Mesendoderm (in vitro differentiated cells): ENCODE results near the gene MAD1L1.

ENCODE experiments used
- DNase-seq: peaks from one replicate; pipeline ENCODE4 v3.0.0; 2013
- H2AK5ac ChIP-seq: 2 replicates; pipeline ENCODE4 v1.6.1; 2013; ENCODE audit warnings: low read length, inconsistent platforms
- H2BK120ac ChIP-seq: 2 replicates; pipeline ENCODE4 v1.6.1; 2013; ENCODE audit warnings: low read depth, mild to moderate bottlenecking, low read length, moderate library complexity, mixed read lengths
- H2BK15ac ChIP-seq: replicated peaks from 2 replicates; pipeline ENCODE4 v1.6.1; 2013; ENCODE audit warnings: low read depth, mild to moderate bottlenecking, moderate library complexity
- H2BK5ac ChIP-seq: 2 replicates; pipeline ENCODE4 v1.6.1; 2013; ENCODE audit warnings: low read length, inconsistent platforms
- H3K18ac ChIP-seq: 2 replicates; pipeline ENCODE4 v1.6.1; 2013; ENCODE audit warnings: mild to moderate bottlenecking, low read length, mixed read lengths
- H3K23ac ChIP-seq: one replicate; pipeline ENCODE4 v1.6.1; 2013; ENCODE audit warnings: low read length
- H3K27ac ChIP-seq: 2 replicates; pipeline ENCODE4 v1.5.1; 2013; ENCODE audit warnings: low read depth, mild to moderate bottlenecking, inconsistent platforms, low read length, moderate library complexity
- H3K27me3 ChIP-seq: 2 replicates; pipeline ENCODE4 v1.6.1; 2013; ENCODE audit warnings: low read length, control low read depth, mild to moderate bottlenecking, inconsistent platforms; ENCODE audit not compliant: insufficient read depth, poor library complexity
- H3K36me3 ChIP-seq: 2 replicates; pipeline ENCODE4 v1.6.1; 2013; ENCODE audit warnings: low read length, inconsistent platforms; ENCODE audit not compliant: control insufficient read depth, insufficient read depth
- H3K4ac ChIP-seq: one replicate; pipeline ENCODE4 v1.6.1; 2013; ENCODE audit warnings: low read depth, mild to moderate bottlenecking, low read length, moderate library complexity
- H3K4me1 ChIP-seq: 2 replicates; pipeline ENCODE4 v1.6.1; 2013; ENCODE audit warnings: low read depth, low read length, inconsistent platforms; ENCODE audit not compliant: control insufficient read depth
- H3K4me2 ChIP-seq: 2 replicates; pipeline ENCODE4 v1.6.1; 2013; ENCODE audit warnings: low read length
- H3K4me3 ChIP-seq: 2 replicates; pipeline ENCODE4 v1.5.1; 2013; ENCODE audit warnings: mild to moderate bottlenecking, low read length
- H3K56ac ChIP-seq: one replicate; pipeline ENCODE4 v1.6.1; 2013; ENCODE audit warnings: low read length
- H3K79me1 ChIP-seq: 2 replicates; pipeline ENCODE4 v1.6.1; 2013; ENCODE audit warnings: low read length, inconsistent platforms
- H3K79me2 ChIP-seq: 2 replicates; pipeline ENCODE4 v1.6.1; 2013; ENCODE audit warnings: mild to moderate bottlenecking, low read length; ENCODE audit not compliant: control insufficient read depth, insufficient read depth
- H3K9ac ChIP-seq: 2 replicates; pipeline ENCODE4 v1.6.1; 2013; ENCODE audit warnings: low read length, inconsistent platforms
- H4K5ac ChIP-seq: one replicate; pipeline ENCODE4 v1.6.1; 2013; ENCODE audit warnings: low read length
- H4K8ac ChIP-seq: one replicate; pipeline ENCODE4 v1.6.1; 2013; ENCODE audit warnings: low read depth, mild to moderate bottlenecking, control low read depth, low read length, moderate library complexity
- WGBS: extraction: QIAGEN DNeasy Blood & Tissue Kit; methylation state at CpG from one replicate; pipeline ENCODE4 v1.1.7; 2013; ENCODE audit warnings: low lambda C conversion rate, missing lambda C conversion rate; ENCODE audit not compliant: insufficient coverage; ENCODE audit errors: extremely low coverage; 5-methylcytosine and 5-hydroxymethylcytosine counted together

MAD1L1 gene

DNA sequence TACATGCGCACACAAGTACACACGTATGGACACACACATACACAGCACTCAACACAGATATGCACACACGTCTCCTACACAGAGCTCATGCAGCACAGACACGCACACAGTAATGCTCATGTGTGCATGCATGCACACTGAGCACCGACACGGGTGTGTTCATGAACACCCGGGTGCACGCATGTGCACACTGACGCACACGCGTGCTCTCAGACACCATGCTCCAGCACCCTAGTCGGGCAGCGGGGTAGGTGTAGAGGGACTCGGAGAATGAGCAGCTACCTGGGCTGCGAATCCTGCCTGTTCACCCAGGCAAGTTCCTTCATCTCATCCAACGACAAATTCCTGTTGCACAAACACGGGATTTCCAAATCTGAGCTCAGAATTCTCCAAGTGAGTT, 184.7 kb downstream of the MAD1L1 start:
- Histone ChIP-seq H3K27ac (no peak overlapping the region), H2BK5ac (no peak overlapping the region), H3K79me2 (no peaks in the 10 kb centered on the region), H3K9ac (no peak overlapping the region), H3K4me1 (no peaks in the 10 kb centered on the region), H2AK5ac (no peak overlapping the region), H3K27me3 (no peaks in the 10 kb centered on the region), H4K8ac (no peak overlapping the region), H3K4ac (no peak overlapping the region), H3K4me3 (no peak overlapping the region), H3K4me2 (no peak overlapping the region), H4K5ac (no peak overlapping the region), H3K36me3 (no peaks in the 10 kb centered on the region), H2BK120ac (no peak overlapping the region), H2BK15ac (no peak overlapping the region), H3K18ac (no peak overlapping the region), H3K79me1 (peaks cover 6% of the 10 kb centered on the region), H3K23ac (no peak overlapping the region), H3K56ac (no peak overlapping the region)
- no CpG with 5 or more reads among the region's 17 CpGs for WGBS
- DNase-seq = no peak

DNA sequence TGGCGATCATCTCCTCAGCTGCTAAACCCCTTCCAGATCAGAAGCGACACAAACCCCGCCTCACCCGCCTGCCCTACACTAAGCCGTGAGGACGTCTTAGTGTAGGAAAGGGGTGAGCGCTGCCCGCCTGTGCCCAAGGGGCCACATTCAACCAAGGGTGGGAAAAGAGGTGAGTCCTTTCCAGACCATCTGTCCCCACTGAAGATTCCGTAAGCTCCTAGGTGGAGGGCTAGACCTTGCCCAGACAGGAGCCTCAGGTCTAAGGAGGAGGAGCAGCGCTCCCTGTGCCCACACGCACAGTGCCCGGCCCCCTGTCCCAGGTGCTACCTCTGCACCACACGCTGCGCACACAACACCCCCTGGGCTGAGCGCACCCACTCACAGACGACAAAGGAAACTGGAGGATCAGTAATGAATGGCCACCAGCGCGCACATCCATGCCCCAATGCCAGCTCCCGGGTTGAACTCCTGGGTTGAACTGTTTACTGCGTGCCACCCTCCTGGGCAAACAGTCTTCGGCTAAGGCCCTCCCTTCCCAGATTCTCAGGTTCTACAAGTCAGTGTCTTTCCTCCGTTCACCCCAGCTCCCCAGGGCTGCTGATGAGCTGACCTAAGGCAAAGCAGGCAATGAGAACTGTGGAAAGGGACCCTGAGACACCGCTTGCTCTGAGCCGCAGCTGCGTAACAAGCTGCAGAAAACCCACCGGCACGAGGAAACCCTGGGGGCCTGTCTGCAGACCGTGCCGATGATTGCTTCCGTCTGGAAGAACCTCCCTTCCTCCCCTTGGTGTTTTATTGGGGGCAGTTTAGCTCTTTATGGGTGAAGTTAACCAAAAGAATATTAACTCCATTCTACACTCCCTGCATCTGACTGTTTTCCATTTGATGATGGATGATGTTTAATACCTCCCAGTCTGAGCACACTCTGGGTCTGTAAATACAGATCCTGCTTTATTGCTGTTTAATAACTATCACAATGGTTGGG, 185.9 kb downstream of the MAD1L1 start:
- H2BK15ac ChIP-seq = no peak overlapping the region
- no peak overlapping the region for H3K23ac ChIP-seq
- H3K9ac ChIP-seq = no peak overlapping the region
- no peaks in the 10 kb centered on the region for H3K79me2 ChIP-seq
- no peak overlapping the region for H3K4me3 ChIP-seq
- H4K5ac ChIP-seq = no peak overlapping the region
- no peaks in the 10 kb centered on the region for H3K36me3 ChIP-seq
- H2BK120ac ChIP-seq = no peak overlapping the region
- H2BK5ac ChIP-seq = no peak overlapping the region
- H3K27ac ChIP-seq = no peak overlapping the region
- H3K4me1 ChIP-seq = no peaks in the 10 kb centered on the region
- no peak for DNase-seq
- peaks cover 10% of the 10 kb centered on the region for H3K79me1 ChIP-seq
- H3K18ac ChIP-seq = no peak overlapping the region
- H2AK5ac ChIP-seq = no peak overlapping the region
- H3K4ac ChIP-seq = no peak overlapping the region
- no peak overlapping the region for H3K56ac ChIP-seq
- H4K8ac ChIP-seq = no peak overlapping the region
- no CpG with 5 or more reads among the region's 30 CpGs for WGBS
- no peaks in the 10 kb centered on the region for H3K27me3 ChIP-seq
- no peak overlapping the region for H3K4me2 ChIP-seq

DNA sequence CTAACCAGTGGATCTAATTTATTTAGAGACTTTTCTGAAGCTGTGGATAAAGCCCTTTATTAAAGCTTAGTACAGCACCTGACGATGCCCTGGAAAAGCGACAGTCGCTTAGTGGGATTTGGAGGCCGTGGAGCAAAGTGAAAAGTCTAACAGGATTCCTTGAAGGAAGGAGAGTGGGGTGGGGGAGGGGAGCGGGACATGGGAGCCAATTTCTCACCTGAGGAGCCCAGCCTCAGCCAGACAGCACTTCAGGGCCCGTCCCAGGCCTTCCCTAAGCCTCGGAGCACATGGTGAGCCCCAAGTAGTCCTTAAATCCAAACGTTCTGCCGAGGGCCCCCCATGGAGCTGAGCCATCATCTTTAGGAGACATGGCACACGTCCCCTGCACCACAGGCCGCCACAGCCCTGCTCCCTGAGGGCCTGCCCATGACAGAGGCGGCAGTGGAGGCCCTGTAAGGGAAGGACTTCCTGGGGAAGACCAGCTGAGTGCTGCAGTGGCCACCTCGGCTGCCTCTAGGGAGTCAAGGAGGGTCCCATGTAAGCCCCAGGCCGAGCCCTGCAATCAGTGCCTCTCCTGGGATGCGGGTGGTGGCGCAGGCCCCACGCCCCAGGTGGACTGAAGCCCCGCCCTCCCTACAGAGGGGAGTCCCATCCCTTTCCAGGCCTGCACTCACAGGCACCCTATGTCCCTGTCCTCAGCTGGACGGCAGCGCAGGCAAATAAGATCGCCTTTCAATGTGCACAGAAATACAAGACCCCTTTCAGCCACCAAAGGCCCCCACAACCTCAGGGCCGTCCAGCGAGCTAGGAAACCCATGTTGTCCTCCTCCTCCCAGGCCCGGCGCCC, 187.0 kb downstream of the MAD1L1 start:
- no peak for DNase-seq
- Histone ChIP-seq H2BK15ac (no peak overlapping the region), H3K56ac (no peak overlapping the region), H3K4me2 (no peak overlapping the region), H4K5ac (no peak overlapping the region), H3K27me3 (no peaks in the 10 kb centered on the region), H3K4me3 (no peak overlapping the region), H3K79me2 (no peaks in the 10 kb centered on the region), H3K23ac (no peak overlapping the region), H3K4me1 (peaks cover 7% of the 10 kb centered on the region), H3K36me3 (no peaks in the 10 kb centered on the region), H2AK5ac (no peak overlapping the region), H2BK5ac (no peak overlapping the region), H3K79me1 (peaks cover 10% of the 10 kb centered on the region), H3K27ac (no peak overlapping the region), H3K9ac (no peak overlapping the region), H2BK120ac (no peak overlapping the region), H3K4ac (no peak overlapping the region), H4K8ac (no peak overlapping the region), H3K18ac (no peak overlapping the region)
- WGBS = no CpG with 5 or more reads among the region's 25 CpGs

DNA sequence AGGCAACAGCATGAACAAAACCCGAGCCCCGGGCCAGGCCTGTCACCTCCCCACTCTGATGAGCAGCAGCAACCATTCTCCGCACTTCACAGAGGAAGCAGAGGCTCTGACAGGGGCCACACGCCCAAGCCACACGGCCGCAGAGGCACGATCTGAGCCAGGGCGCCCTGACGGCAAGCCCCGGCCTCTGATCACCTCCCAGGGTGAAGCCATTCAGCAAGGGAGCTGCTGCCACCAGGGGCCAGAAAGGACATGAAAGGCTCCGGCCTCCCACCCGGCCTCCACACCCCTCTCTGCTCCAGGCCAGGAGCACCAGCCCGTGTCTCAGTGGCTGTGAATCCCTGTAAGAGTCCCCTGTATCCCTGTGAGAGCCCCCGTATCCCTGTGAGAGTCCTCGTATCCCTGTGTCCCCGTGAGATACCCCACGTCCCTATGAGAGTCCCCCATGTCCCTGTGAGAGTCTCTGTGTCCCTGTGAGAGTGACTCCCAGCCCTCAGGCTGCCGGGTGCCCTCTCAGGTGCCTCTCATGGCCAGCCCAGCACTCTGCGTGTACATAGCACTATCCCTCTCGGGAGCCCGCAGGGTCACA, 187.8 kb downstream of the MAD1L1 start:
- no peak for DNase-seq
- H2BK15ac ChIP-seq = no peak overlapping the region
- H3K79me1 ChIP-seq = peaks cover 10% of the 10 kb centered on the region
- no peaks in the 10 kb centered on the region for H3K36me3 ChIP-seq
- no peak overlapping the region for H3K27ac ChIP-seq
- H3K4me3 ChIP-seq = no peak overlapping the region
- H3K4ac ChIP-seq = no peak overlapping the region
- H2AK5ac ChIP-seq = no peak overlapping the region
- no peak overlapping the region for H4K5ac ChIP-seq
- H2BK5ac ChIP-seq = no peak overlapping the region
- no peak overlapping the region for H3K4me2 ChIP-seq
- H3K27me3 ChIP-seq = no peaks in the 10 kb centered on the region
- H3K4me1 ChIP-seq = peaks cover 9% of the 10 kb centered on the region
- no peak overlapping the region for H3K18ac ChIP-seq
- H3K79me2 ChIP-seq = no peaks in the 10 kb centered on the region
- no CpG with 5 or more reads among the region's 21 CpGs for WGBS
- H3K56ac ChIP-seq = no peak overlapping the region
- no peak overlapping the region for H2BK120ac ChIP-seq
- no peak overlapping the region for H4K8ac ChIP-seq
- H3K23ac ChIP-seq = no peak overlapping the region
- H3K9ac ChIP-seq = no peak overlapping the region

DNA sequence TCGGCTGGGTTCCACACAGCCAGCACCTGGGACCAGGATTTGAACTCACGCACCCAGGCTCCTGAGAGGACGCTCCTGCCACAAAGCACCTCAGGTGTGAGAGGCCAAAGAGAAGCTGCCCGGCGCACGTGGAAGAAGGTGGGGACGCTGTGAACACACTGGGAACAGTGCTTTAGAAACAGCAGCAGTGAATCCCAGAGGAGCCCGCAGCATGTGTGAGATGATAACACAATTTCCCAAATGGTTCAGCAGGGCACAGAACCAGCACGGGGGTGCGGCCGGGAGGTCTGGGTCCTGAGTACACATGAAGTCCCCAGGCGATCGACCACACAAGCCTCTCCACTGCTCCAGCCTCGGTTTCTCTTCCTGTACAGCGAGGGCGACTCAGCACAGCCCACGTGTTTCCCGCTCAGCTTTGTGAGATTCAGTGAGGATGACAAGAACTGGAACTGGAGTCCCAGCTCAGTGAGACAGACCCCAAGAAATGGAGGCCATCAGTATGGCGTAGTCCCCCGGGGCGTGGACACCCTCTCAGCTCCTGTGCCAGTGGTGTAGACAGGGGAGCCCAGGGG, 188.3 kb downstream of the MAD1L1 start:
- Histone ChIP-seq H2BK120ac (no peak overlapping the region), H3K4ac (no peak overlapping the region), H3K23ac (no peak overlapping the region), H3K4me3 (no peak overlapping the region), H3K36me3 (no peaks in the 10 kb centered on the region), H3K56ac (no peak overlapping the region), H3K79me2 (no peaks in the 10 kb centered on the region), H3K4me2 (no peak overlapping the region), H2BK15ac (no peak overlapping the region), H2BK5ac (no peak overlapping the region), H3K79me1 (peaks cover 10% of the 10 kb centered on the region), H3K27me3 (no peaks in the 10 kb centered on the region), H3K27ac (no peak overlapping the region), H3K9ac (no peak overlapping the region), H3K18ac (no peak overlapping the region), H3K4me1 (peaks cover 9% of the 10 kb centered on the region), H4K8ac (no peak overlapping the region), H4K5ac (no peak overlapping the region), H2AK5ac (no peak overlapping the region)
- DNase-seq = no peak
- no CpG with 5 or more reads among the region's 21 CpGs for WGBS
